ENCODE results near the gene C21orf58.

DNA sequence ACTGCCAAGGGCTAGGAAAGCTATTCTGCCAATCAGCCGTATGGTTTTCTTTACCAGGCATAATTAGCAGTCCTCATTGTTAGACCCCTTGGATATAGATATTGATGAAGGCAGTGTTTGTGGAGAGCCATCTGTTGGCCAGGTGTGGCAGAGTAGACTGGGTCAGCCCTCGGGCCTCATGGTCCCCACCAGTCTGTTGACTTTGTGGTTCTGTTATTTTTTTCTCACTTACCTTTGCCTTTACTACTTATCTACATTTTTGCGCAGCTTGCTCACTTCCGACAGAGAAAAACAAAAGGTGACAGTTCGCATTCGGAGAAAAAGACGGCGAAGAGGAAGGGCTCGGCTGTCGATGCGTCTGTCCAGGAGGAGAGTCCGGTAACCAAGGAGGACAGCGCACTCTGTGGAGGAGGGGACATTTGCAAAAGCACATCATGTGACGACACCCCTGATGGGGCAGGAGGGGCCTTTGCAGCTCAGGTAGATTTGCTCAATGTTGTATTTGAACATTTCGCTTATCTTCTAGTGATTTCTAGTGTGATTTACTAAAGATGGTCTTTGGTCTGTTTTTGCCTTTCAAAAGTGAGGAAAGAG is 2.5 kb upstream of the C21orf58 start:
- TF ChIP-seq, protein P1, sequence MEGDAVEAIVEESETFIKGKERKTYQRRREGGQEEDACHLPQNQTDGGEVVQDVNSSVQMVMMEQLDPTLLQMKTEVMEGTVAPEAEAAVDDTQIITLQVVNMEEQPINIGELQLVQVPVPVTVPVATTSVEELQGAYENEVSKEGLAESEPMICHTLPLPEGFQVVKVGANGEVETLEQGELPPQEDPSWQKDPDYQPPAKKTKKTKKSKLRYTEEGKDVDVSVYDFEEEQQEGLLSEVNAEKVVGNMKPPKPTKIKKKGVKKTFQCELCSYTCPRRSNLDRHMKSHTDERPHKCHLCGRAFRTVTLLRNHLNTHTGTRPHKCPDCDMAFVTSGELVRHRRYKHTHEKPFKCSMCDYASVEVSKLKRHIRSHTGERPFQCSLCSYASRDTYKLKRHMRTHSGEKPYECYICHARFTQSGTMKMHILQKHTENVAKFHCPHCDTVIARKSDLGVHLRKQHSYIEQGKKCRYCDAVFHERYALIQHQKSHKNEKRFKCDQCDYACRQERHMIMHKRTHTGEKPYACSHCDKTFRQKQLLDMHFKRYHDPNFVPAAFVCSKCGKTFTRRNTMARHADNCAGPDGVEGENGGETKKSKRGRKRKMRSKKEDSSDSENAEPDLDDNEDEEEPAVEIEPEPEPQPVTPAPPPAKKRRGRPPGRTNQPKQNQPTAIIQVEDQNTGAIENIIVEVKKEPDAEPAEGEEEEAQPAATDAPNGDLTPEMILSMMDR (IDR thresholded peaks at IDR 0.05): no peak
- TF ChIP-seq POLR2A (IDR thresholded peaks at IDR 0.05) (no peak), EP300 (IDR thresholded peaks at IDR 0.05) (no peak), POLR2AphosphoS5 (IDR thresholded peaks at IDR 0.05) (no peak)
